HG03097 (cell line): Measurements from ENCODE around the gene EHMT1.
"Not testable (repeated sequence)": the region's sequence is repeated elsewhere in the genome, so short reads cannot be mapped to it uniquely, and the experiment has no call there.

Experiments used
- ATAC-seq: cut with Tn5 transposase; IDR thresholded peaks from one replicate; pipeline ENCODE4 v1.9.1; 2021; ENCODE audit not compliant: unreplicated experiment, low FRiP score

Gene EHMT1

GRCh38 chr9:137614631-137615386, 4.0 kb upstream of the EHMT1 start:
- no peak for ATAC-seq

- ATAC-seq = no peak
Observed at GRCh38 chr9:137615387-137615871, 3.4 kb upstream of the EHMT1 start.

GRCh38 chr9:137619240-137620047, 639 bp downstream of the EHMT1 start:
- ATAC-seq = peak; percentile 29

GRCh38 chr9:137620048-137620405, 1.2 kb downstream of the EHMT1 start:
- ATAC-seq = no peak

GRCh38 chr9:137620581-137620980, 1.8 kb downstream of the EHMT1 start:
- no peak for ATAC-seq

- ATAC-seq = no peak
Observed at GRCh38 chr9:137621131-137621757, 2.4 kb downstream of the EHMT1 start.

GRCh38 chr9:137622211-137622610, 3.4 kb downstream of the EHMT1 start:
- not testable (repeated sequence) for ATAC-seq

- no peak for ATAC-seq
Observed at GRCh38 chr9:137626464-137626863, 7.7 kb downstream of the EHMT1 start.

GRCh38 chr9:137627406-137627805, 8.6 kb downstream of the EHMT1 start:
- not testable (repeated sequence) for ATAC-seq

- ATAC-seq = no peak
Observed at GRCh38 chr9:137630126-137630525, 11.3 kb downstream of the EHMT1 start.

GRCh38 chr9:137630679-137631078, 11.9 kb downstream of the EHMT1 start:
- ATAC-seq = no peak

- no peak for ATAC-seq
Observed at GRCh38 chr9:137631345-137632229, 12.8 kb downstream of the EHMT1 start.

- no peak for ATAC-seq
Observed at GRCh38 chr9:137632230-137633161, 13.7 kb downstream of the EHMT1 start.

GRCh38 chr9:137634016-137634415, 15.2 kb downstream of the EHMT1 start:
- no peak for ATAC-seq

GRCh38 chr9:137638680-137639079, 19.9 kb downstream of the EHMT1 start:
- ATAC-seq = no peak

- no peak for ATAC-seq
Observed at GRCh38 chr9:137639303-137640051, 20.7 kb downstream of the EHMT1 start.

GRCh38 chr9:137640862-137641261, 22.1 kb downstream of the EHMT1 start:
- ATAC-seq = no peak

- ATAC-seq = no peak
Observed at GRCh38 chr9:137642118-137642601, 23.4 kb downstream of the EHMT1 start.
